ENCODE data around the gene SYT17.

SYT17 gene

DNA sequence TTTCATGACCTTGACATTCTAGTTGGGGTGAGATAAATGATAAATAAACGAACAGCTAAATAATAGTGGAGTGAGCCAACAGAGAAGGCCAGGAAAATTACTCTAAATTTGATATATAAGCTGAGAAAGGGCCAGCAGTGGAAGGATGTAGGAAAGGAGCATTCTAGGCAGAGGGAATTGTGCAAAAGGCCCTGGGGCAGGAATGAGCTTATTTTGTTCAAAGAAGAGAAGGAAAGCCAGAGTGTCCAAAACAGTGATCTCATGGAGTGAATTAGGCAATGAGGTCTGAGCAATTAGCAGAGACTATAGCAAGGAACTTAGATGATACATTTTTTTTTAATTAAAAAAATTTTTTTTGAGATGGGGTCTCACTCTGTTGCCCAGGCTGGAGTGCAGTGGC, 74.1 kb downstream of the SYT17 start:
- Histone ChIP-seq H3K4me3 (ENCODE audit: low read length) (no peak overlapping the region), H3K9me3 (ENCODE audit: control insufficient read depth, low read depth, low read length) (no peaks in the 10 kb centered on the region), H3K4me1 (ENCODE audit: control insufficient read depth, low read depth, low read length) (no peaks in the 10 kb centered on the region), H3K36me3 (ENCODE audit: control insufficient read depth, low read depth, low read length) (no peaks in the 10 kb centered on the region), H3K9ac (ENCODE audit: low read length) (no peak overlapping the region), H3K27me3 (ENCODE audit: control insufficient read depth, insufficient read depth, low read length) (no peaks in the 10 kb centered on the region), H3K27ac (ENCODE audit: low read length) (no peak overlapping the region)

DNA sequence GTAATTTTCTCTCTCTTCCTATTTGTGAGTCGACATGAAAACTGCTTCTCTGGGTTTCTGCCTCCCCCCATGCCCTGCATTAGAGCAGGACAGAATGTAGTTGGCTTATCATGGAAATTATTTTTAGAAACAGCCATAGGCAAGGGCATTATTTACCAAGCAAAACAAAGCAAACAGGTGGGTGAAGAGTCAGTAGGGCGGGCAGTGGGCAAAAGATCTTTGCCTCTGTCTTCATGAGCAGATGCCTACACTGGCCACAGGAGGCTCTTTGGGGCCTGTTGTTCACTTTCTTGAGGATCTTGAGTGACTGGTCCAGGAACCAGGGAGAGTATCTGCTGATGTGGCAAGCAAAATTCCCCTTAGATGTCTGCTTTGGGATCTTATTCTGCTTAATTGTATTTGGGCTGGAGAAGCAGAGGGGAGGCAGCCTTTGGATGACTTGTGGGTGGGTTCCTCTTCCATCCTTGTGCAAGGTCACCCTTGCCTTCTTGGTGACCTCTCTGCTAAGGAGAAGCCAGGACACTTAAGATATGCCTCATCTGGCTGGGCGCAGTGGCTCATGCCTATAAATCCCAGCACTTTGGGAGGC, 75.0 kb downstream of the SYT17 start:
- Histone ChIP-seq H3K9me3 (ENCODE audit: control insufficient read depth, low read depth, low read length) (no peaks in the 10 kb centered on the region), H3K36me3 (ENCODE audit: control insufficient read depth, low read depth, low read length) (no peaks in the 10 kb centered on the region), H3K4me1 (ENCODE audit: control insufficient read depth, low read depth, low read length) (no peaks in the 10 kb centered on the region), H3K27ac (ENCODE audit: low read length) (no peak overlapping the region), H3K27me3 (ENCODE audit: control insufficient read depth, insufficient read depth, low read length) (no peaks in the 10 kb centered on the region), H3K4me3 (ENCODE audit: low read length) (no peak overlapping the region), H3K9ac (ENCODE audit: low read length) (no peak overlapping the region)

- Histone ChIP-seq H3K27ac (ENCODE audit: low read length) (no peak overlapping the region), H3K36me3 (ENCODE audit: control insufficient read depth, low read depth, low read length) (no peaks in the 10 kb centered on the region), H3K9ac (ENCODE audit: low read length) (no peak overlapping the region), H3K4me1 (ENCODE audit: control insufficient read depth, low read depth, low read length) (no peaks in the 10 kb centered on the region), H3K27me3 (ENCODE audit: control insufficient read depth, insufficient read depth, low read length) (no peaks in the 10 kb centered on the region), H3K9me3 (ENCODE audit: control insufficient read depth, low read depth, low read length) (no peaks in the 10 kb centered on the region), H3K4me3 (ENCODE audit: low read length) (no peak overlapping the region)
Measured at GRCh38 chr16:19245326-19245925, 77.4 kb downstream of the SYT17 start.

- Histone ChIP-seq H3K36me3 (ENCODE audit: control insufficient read depth, low read depth, low read length) (no peaks in the 10 kb centered on the region), H3K9ac (ENCODE audit: low read length) (no peak overlapping the region), H3K9me3 (ENCODE audit: control insufficient read depth, low read depth, low read length) (no peaks in the 10 kb centered on the region), H3K4me3 (ENCODE audit: low read length) (no peak overlapping the region), H3K27me3 (ENCODE audit: control insufficient read depth, insufficient read depth, low read length) (no peaks in the 10 kb centered on the region), H3K27ac (ENCODE audit: low read length) (no peak overlapping the region), H3K4me1 (ENCODE audit: control insufficient read depth, low read depth, low read length) (peaks cover 12% of the 10 kb centered on the region)
Measured at GRCh38 chr16:19252904-19253303, 84.9 kb downstream of the SYT17 start.

DNA sequence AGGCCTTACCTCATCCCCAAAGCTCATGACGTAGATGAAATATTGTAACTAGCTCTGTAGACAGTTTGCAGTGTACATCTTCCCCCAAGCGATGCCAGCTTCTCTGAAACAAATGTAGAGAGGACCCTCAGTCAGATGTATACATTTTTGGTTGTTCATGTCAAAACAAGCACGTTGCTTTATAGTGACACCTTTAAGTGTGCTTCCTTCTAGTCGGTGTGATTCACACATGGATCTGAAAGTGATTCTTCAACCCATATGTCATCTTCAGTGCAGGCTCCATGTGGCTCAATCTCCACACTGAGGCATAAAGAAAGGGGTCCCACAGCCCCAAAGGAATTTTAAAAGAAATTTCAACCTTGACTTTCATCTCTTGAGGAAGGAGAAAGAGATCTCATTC, 86.6 kb downstream of the SYT17 start:
- H3K4me3 ChIP-seq (ENCODE audit: low read length) = no peak overlapping the region
- H3K4me1 ChIP-seq (ENCODE audit: control insufficient read depth, low read depth, low read length) = peaks cover 12% of the 10 kb centered on the region
- H3K27ac ChIP-seq (ENCODE audit: low read length) = no peak overlapping the region
- no peak overlapping the region for H3K9ac ChIP-seq (ENCODE audit: low read length)
- H3K27me3 ChIP-seq (ENCODE audit: control insufficient read depth, insufficient read depth, low read length) = no peaks in the 10 kb centered on the region
- no peaks in the 10 kb centered on the region for H3K9me3 ChIP-seq (ENCODE audit: control insufficient read depth, low read depth, low read length)
- H3K36me3 ChIP-seq (ENCODE audit: control insufficient read depth, low read depth, low read length) = no peaks in the 10 kb centered on the region

- H3K9me3 ChIP-seq (ENCODE audit: control insufficient read depth, low read depth, low read length) = no peaks in the 10 kb centered on the region
- no peak overlapping the region for H3K9ac ChIP-seq (ENCODE audit: low read length)
- no peaks in the 10 kb centered on the region for H3K4me1 ChIP-seq (ENCODE audit: control insufficient read depth, low read depth, low read length)
- H3K27me3 ChIP-seq (ENCODE audit: control insufficient read depth, insufficient read depth, low read length) = no peaks in the 10 kb centered on the region
- no peak overlapping the region for H3K27ac ChIP-seq (ENCODE audit: low read length)
- no peak overlapping the region for H3K4me3 ChIP-seq (ENCODE audit: low read length)
- no peaks in the 10 kb centered on the region for H3K36me3 ChIP-seq (ENCODE audit: control insufficient read depth, low read depth, low read length)
Measured at GRCh38 chr16:19264123-19264673, 96.2 kb downstream of the SYT17 start.

- Histone ChIP-seq H3K9ac (ENCODE audit: low read length) (no peak overlapping the region), H3K4me3 (ENCODE audit: low read length) (no peak overlapping the region), H3K27me3 (ENCODE audit: control insufficient read depth, insufficient read depth, low read length) (no peaks in the 10 kb centered on the region), H3K36me3 (ENCODE audit: control insufficient read depth, low read depth, low read length) (no peaks in the 10 kb centered on the region), H3K4me1 (ENCODE audit: control insufficient read depth, low read depth, low read length) (no peaks in the 10 kb centered on the region), H3K27ac (ENCODE audit: low read length) (no peak overlapping the region), H3K9me3 (ENCODE audit: control insufficient read depth, low read depth, low read length) (no peaks in the 10 kb centered on the region)
Measured at GRCh38 chr16:19265380-19265930, 97.4 kb downstream of the SYT17 start.

DNA sequence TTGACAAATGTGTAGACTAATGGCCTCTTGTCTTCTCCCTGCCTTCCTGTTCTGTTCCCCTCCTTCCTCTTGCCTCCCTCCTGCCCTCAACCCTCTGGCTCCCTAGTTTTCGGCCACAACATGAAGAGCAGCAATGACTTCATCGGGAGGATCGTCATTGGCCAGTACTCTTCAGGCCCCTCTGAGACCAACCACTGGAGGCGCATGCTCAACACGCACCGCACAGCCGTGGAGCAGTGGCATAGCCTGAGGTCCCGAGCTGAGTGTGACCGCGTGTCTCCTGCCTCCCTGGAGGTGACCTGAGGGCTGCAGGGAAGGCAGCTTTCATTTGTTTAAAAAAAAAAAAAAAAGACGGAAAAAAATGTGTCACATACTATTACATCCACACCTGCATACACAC, 98.7 kb downstream of the SYT17 start:
- Histone ChIP-seq H3K36me3 (ENCODE audit: control insufficient read depth, low read depth, low read length) (no peaks in the 10 kb centered on the region), H3K27me3 (ENCODE audit: control insufficient read depth, insufficient read depth, low read length) (no peaks in the 10 kb centered on the region), H3K9me3 (ENCODE audit: control insufficient read depth, low read depth, low read length) (no peaks in the 10 kb centered on the region), H3K9ac (ENCODE audit: low read length) (no peak overlapping the region), H3K27ac (ENCODE audit: low read length) (no peak overlapping the region), H3K4me1 (ENCODE audit: control insufficient read depth, low read depth, low read length) (no peaks in the 10 kb centered on the region), H3K4me3 (ENCODE audit: low read length) (no peak overlapping the region)

GRCh38 chr16:19269098-19269497, 101.1 kb downstream of the SYT17 start:
- Histone ChIP-seq H3K4me1 (ENCODE audit: control insufficient read depth, low read depth, low read length) (no peaks in the 10 kb centered on the region), H3K9ac (ENCODE audit: low read length) (no peak overlapping the region), H3K27ac (ENCODE audit: low read length) (no peak overlapping the region), H3K27me3 (ENCODE audit: control insufficient read depth, insufficient read depth, low read length) (no peaks in the 10 kb centered on the region), H3K4me3 (ENCODE audit: low read length) (no peak overlapping the region), H3K9me3 (ENCODE audit: control insufficient read depth, low read depth, low read length) (no peaks in the 10 kb centered on the region), H3K36me3 (ENCODE audit: control insufficient read depth, low read depth, low read length) (no peaks in the 10 kb centered on the region)

GRCh38 chr16:19274165-19274797, 106.2 kb downstream of the SYT17 start:
- no peak overlapping the region for H3K9ac ChIP-seq (ENCODE audit: low read length)
- H3K9me3 ChIP-seq (ENCODE audit: control insufficient read depth, low read depth, low read length) = no peaks in the 10 kb centered on the region
- H3K27me3 ChIP-seq (ENCODE audit: control insufficient read depth, insufficient read depth, low read length) = no peaks in the 10 kb centered on the region
- no peak overlapping the region for H3K4me3 ChIP-seq (ENCODE audit: low read length)
- H3K4me1 ChIP-seq (ENCODE audit: control insufficient read depth, low read depth, low read length) = no peaks in the 10 kb centered on the region
- H3K27ac ChIP-seq (ENCODE audit: low read length) = no peak overlapping the region
- H3K36me3 ChIP-seq (ENCODE audit: control insufficient read depth, low read depth, low read length) = no peaks in the 10 kb centered on the region

- Histone ChIP-seq H3K27ac (ENCODE audit: low read length) (no peak overlapping the region), H3K27me3 (ENCODE audit: control insufficient read depth, insufficient read depth, low read length) (no peaks in the 10 kb centered on the region), H3K4me3 (ENCODE audit: low read length) (no peak overlapping the region), H3K9ac (ENCODE audit: low read length) (no peak overlapping the region), H3K36me3 (ENCODE audit: control insufficient read depth, low read depth, low read length) (no peaks in the 10 kb centered on the region), H3K4me1 (ENCODE audit: control insufficient read depth, low read depth, low read length) (no peaks in the 10 kb centered on the region), H3K9me3 (ENCODE audit: control insufficient read depth, low read depth, low read length) (no peaks in the 10 kb centered on the region)
Measured at GRCh38 chr16:19278403-19278802, 110.4 kb downstream of the SYT17 start.
